Testis (tissue), 2 donors: Measurements from ENCODE around the gene DDN.

Experiments
- CTCF ChIP-seq, 3 experiments: fragments of 450-650 bp in 2 of 3; fragments of 200-600 bp in 1 of 3; sonication (generic) in 1 of 3; IDR thresholded peaks; one replicate each; pipeline ENCODE4 v1.5.1; 2016 to 2019; ENCODE audit warnings: antibody characterized with exemption in 3 of 3, mild to moderate bottlenecking in 2 of 3, moderate library complexity in 1 of 3
- POLR2A ChIP-seq: fragments of 450-650 bp; IDR thresholded peaks from one replicate; pipeline ENCODE4 v1.6.1; 2017; ENCODE audit warnings: antibody characterized with exemption, mild to moderate bottlenecking, moderate library complexity

- TF ChIP-seq POLR2A = no peak
- no peak for TF ChIP-seq CTCF (IDR thresholded peaks at IDR 0.05)
These were observed 12.4 kb downstream of the DDN start for GRCh38 chr12:48986720-48987291.
